ENCODE results near the gene SPEF2. TPM values are rescaled to one million over a fixed set of nuclear protein-coding genes. Genes with fewer than 3 reads are reported as not detected.
"Not testable (repeated sequence)": the region's sequence is repeated elsewhere in the genome, so short reads cannot be mapped to it uniquely, and the experiment has no call there.

Gene SPEF2
- total RNA-seq, 2 donors from 2014 or later, result 1.9 to 16.2 TPM

DNA sequence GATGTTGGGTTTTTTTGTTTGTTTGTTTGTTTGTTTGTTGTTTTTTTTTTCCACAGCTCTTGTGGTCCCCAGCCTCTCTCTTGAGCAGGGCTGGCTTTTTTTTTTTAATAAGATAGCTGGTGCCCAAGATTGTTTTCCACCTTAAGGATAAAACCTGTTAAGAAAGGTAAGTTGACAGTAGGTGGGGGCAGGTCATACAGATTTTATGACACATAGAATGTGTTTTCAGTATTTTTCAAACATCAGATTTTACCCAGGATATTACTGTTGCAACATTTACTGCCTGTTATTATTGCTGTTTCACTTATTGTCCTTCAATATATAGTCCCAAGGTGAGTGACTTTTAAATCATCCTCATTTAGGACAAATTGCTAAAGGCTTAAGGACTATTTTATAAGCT lies 235.1 kb downstream of the SPEF2 start:
- H3K4me3 ChIP-seq, result no peak overlapping the region
- ATAC-seq (ENCODE audit: insufficient number of reproducible peaks, low FRiP score, low read depth) (no peak), DNase-seq (ENCODE audit: low spot score) (no peak)
- H3K27ac ChIP-seq, result no peak overlapping the region
- TF ChIP-seq, protein P1, sequence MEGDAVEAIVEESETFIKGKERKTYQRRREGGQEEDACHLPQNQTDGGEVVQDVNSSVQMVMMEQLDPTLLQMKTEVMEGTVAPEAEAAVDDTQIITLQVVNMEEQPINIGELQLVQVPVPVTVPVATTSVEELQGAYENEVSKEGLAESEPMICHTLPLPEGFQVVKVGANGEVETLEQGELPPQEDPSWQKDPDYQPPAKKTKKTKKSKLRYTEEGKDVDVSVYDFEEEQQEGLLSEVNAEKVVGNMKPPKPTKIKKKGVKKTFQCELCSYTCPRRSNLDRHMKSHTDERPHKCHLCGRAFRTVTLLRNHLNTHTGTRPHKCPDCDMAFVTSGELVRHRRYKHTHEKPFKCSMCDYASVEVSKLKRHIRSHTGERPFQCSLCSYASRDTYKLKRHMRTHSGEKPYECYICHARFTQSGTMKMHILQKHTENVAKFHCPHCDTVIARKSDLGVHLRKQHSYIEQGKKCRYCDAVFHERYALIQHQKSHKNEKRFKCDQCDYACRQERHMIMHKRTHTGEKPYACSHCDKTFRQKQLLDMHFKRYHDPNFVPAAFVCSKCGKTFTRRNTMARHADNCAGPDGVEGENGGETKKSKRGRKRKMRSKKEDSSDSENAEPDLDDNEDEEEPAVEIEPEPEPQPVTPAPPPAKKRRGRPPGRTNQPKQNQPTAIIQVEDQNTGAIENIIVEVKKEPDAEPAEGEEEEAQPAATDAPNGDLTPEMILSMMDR (IDR thresholded peaks at IDR 0.05), result no peak
- H3K36me3 ChIP-seq, result no peaks in the 10 kb centered on the region
- no peaks in the 10 kb centered on the region for H3K4me1 ChIP-seq (ENCODE audit: control insufficient read depth in 1 of 2, low read depth in 2 of 2)
- no peaks in the 10 kb centered on the region for H3K27me3 ChIP-seq (replicated peaks; ENCODE audit: insufficient read depth)
- H3K9me3 ChIP-seq, result no peaks in the 10 kb centered on the region

GRCh38 chr5:35853631-35854030 lies 236.0 kb downstream of the SPEF2 start:
- no peaks in the 10 kb centered on the region for H3K4me1 ChIP-seq (ENCODE audit: control insufficient read depth in 1 of 2, low read depth in 2 of 2)
- H3K27ac ChIP-seq, result no peak overlapping the region
- H3K9me3 ChIP-seq, result no peaks in the 10 kb centered on the region
- TF ChIP-seq, protein P1 (IDR thresholded peaks at IDR 0.05), result no peak
- no peak for DNase-seq (ENCODE audit: low spot score)
- no peaks in the 10 kb centered on the region for H3K36me3 ChIP-seq
- H3K4me3 ChIP-seq, result no peak overlapping the region
- ATAC-seq (ENCODE audit: insufficient number of reproducible peaks, low FRiP score, low read depth), result no peak
- no peaks in the 10 kb centered on the region for H3K27me3 ChIP-seq (replicated peaks; ENCODE audit: insufficient read depth)

- Histone ChIP-seq H3K4me1 (ENCODE audit: control insufficient read depth in 1 of 2, low read depth in 2 of 2) (no peaks in the 10 kb centered on the region), H3K36me3 (no peaks in the 10 kb centered on the region), H3K9me3 (no peaks in the 10 kb centered on the region), H3K4me3 (no peak overlapping the region), H3K27me3 (replicated peaks; ENCODE audit: insufficient read depth) (no peaks in the 10 kb centered on the region), H3K27ac (no peak overlapping the region)
- ATAC-seq (ENCODE audit: insufficient number of reproducible peaks, low FRiP score, low read depth) (no peak), DNase-seq (ENCODE audit: low spot score) (no peak)
- TF ChIP-seq, protein P1 (IDR thresholded peaks at IDR 0.05), result no peak
These were observed 236.6 kb downstream of the SPEF2 start for GRCh38 chr5:35854248-35854647.

- Histone ChIP-seq H3K36me3 (no peaks in the 10 kb centered on the region), H3K27me3 (replicated peaks; ENCODE audit: insufficient read depth) (no peaks in the 10 kb centered on the region), H3K4me1 (ENCODE audit: control insufficient read depth in 1 of 2, low read depth in 2 of 2) (no peaks in the 10 kb centered on the region), H3K4me3 (no peak overlapping the region), H3K27ac (no peak overlapping the region), H3K9me3 (no peaks in the 10 kb centered on the region)
- TF ChIP-seq, protein P1 (IDR thresholded peaks at IDR 0.05), result no peak
- DNase-seq (ENCODE audit: low spot score), result no peak
- no peak for ATAC-seq (ENCODE audit: insufficient number of reproducible peaks, low FRiP score, low read depth)
These were observed 237.5 kb downstream of the SPEF2 start for GRCh38 chr5:35855187-35855586.

GRCh38 chr5:35856186-35856764 lies 238.6 kb downstream of the SPEF2 start:
- not testable (repeated sequence) for DNase-seq (ENCODE audit: low spot score); H3K4me3 ChIP-seq; H3K27ac ChIP-seq; H3K36me3 ChIP-seq; H3K4me1 ChIP-seq (ENCODE audit: control insufficient read depth in 1 of 2, low read depth in 2 of 2); H3K9me3 ChIP-seq; ATAC-seq (ENCODE audit: insufficient number of reproducible peaks, low FRiP score, low read depth); H3K27me3 ChIP-seq (replicated peaks; ENCODE audit: insufficient read depth)

GRCh38 chr5:35856765-35857351 lies 239.2 kb downstream of the SPEF2 start, which contains the start of gene IL7R:
IL7R (plus strand) TSS chr5:35856891; CDS start chr5:35856978, 87 bp downstream.
- Histone ChIP-seq H3K4me3 (peak within 1 kb of the TSS; percentile 25), H3K27ac (no peak within 1 kb of the TSS), H3K4me1 (ENCODE audit: control insufficient read depth in 1 of 2, low read depth in 2 of 2) (no peaks in the 10 kb centered on the region), H3K9me3 (no peaks in the 10 kb centered on the region), H3K27me3 (replicated peaks; ENCODE audit: insufficient read depth) (no peaks in the 10 kb centered on the region), H3K36me3 (no peaks in the 10 kb centered on the region)
- ATAC-seq (ENCODE audit: insufficient number of reproducible peaks, low FRiP score, low read depth) (no peak), DNase-seq (ENCODE audit: low spot score) (no peak)
- TF ChIP-seq, protein P1 (IDR thresholded peaks at IDR 0.05), result no peak

All from thoracic aorta (tissue), 2 donors.